Stimulated activated CD8-positive, alpha-beta memory T cell treated with anti-CD3 and anti-CD28 coated beads, Interleukin-2, amount 100 ng/mL, for 1 hour (primary cell): ENCODE results near the gene MAG.

Source experiments
- DNase-seq, 2 donors: peaks; one replicate each; pipeline ENCODE4 v3.0.0-alpha.2; 2020; ENCODE audit warnings: low read depth in 2 of 2

Gene MAG

GRCh38 chr19:35299523-35300338, 7.8 kb downstream of the MAG start:
- DNase-seq, result no peak

GRCh38 chr19:35300339-35300649, 8.3 kb downstream of the MAG start:
- DNase-seq, result no peak

- DNase-seq, result no peak
Measured at GRCh38 chr19:35301961-35302360, 10.0 kb downstream of the MAG start.

GRCh38 chr19:35302446-35302845, 10.5 kb downstream of the MAG start:
- no peak for DNase-seq

- no peak for DNase-seq
Measured at GRCh38 chr19:35303357-35303915, 11.5 kb downstream of the MAG start.

DNA sequence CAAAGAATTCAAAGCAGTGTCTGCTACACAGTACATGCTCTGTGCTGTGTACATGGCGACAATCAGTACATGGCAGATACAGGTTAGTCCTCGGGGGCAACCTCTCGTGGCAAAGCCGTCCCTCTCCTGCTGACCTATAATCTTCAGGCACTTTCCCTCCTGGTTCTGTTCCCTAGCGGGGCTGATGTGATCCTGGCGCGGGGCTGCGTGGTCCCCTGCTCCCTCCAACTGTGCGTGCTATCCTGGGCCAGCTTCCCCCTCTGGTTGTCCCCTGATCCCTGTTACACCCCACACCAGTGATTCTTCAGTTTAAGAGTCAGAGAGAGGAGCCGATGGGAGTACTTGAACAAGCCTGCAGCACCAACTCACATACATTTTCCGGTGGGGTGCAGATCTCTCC, 12.1 kb downstream of the MAG start:
- DNase-seq, result no peak

DNA sequence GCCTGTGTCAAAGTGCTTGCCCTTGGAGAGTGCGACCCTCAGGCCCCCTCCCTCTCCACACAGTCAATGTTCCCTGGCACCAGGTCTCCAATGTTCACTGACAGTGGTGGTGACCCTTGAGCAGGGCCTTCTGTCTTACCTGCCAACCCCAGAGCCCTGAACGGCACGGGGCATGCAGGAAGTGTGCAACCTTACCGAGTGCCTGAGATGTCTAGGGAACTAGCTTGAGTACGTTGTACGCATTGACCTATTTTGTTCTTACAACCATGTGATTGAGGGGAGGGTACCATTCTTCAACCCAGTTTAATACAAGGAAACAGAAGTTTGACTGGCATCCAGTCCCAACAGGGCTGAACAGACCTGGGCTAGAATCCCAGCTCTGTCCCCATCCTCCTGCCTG, 13.2 kb downstream of the MAG start:
- DNase-seq, result no peak

DNA sequence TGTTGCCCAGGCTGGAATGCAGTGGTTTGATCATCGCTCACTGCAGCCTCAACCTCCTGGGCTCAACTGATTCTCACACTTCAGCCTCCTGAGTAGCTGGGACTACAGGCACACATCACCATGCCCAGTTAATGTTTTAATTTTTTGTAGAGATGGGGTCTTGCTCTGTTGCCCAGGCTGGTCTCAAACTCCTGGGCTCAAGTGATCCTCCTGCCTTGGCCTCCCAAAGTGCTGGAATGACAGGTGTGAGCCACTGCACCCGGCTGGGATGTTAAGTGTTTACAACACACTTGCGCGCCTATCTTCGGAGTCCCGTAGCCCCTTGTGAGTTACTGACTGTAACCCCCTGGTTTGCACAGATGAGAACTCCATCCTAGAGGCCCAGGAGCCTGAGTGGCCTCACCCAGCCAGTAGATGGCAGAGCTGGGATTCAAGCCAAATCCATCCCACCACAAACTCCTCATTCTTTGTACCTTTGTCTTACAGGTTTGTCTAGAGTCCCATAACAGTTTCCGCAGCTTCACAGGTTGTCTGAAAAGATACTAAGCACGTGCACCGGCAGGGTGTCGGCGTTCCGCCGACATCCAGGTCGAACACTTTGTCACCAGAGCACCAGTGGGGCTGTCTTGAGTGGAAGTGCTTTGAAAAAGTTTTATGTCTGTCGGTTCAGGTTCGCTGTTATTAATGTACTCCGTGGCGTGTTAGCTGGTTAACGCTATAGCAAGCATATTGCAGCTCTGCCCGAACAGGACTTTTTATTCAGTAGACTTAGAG, 14.7 kb downstream of the MAG start:
- DNase-seq, result no peak

- no peak for DNase-seq
Measured at GRCh38 chr19:35307931-35308330, 16.0 kb downstream of the MAG start.

DNA sequence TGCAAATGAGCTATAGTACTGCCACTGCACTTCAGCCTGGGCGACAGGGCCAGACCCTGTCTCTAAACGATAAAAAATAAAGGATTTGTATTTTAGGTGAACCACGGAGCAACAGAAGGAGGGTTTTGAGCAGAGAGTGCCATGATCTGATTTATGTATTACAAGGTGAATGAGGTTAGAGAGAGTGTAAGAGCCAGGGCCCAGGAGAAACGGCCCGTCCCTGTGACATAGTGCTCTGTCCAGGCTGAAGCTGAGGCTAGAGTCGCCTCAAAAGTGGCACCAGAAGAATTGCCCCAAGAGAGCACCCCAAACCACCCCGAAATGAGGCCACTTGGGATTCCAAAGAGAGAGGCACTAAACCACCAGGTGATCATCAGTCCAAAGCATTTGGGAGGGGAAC, 16.9 kb downstream of the MAG start:
- no peak for DNase-seq

GRCh38 chr19:35309481-35310279, 17.7 kb downstream of the MAG start:
- no peak for DNase-seq

- no peak for DNase-seq
Measured at GRCh38 chr19:35310331-35310730, 18.4 kb downstream of the MAG start.

DNA sequence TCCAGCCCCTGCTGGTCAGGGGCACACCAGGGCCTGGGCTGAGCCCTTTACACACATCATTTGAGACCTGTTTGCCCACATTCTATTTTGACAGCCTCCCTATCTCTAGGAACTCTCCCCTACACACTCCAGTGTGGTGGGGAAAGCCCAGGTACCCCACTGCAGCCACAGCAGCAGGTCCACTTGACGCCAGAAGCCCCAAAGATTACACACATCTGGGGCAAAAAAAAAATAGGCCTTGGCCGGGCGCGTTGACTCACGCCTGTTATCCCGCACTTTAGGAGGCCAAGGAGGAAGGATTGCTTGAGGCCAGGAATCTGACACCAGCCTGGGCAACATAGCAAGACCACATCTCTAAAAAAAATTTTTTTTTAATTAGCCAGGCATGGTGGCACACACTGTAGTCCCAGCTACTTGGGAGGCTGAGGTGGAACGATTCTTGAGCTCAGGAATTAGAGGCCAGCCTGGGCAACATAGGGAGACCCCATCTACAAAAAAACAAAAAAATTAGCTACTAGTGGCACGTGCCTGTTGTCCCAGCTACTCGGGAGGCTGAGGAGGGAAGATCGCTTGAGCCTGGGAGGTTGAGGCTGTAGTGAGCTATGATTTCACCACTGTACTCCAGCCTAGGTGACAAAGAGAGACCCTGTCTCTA, 19.0 kb downstream of the MAG start:
- no peak for DNase-seq

- DNase-seq, result no peak
Measured at GRCh38 chr19:35311901-35312665, 20.1 kb downstream of the MAG start.

- DNase-seq, result no peak
Measured at GRCh38 chr19:35313587-35313986, 21.6 kb downstream of the MAG start.

DNA sequence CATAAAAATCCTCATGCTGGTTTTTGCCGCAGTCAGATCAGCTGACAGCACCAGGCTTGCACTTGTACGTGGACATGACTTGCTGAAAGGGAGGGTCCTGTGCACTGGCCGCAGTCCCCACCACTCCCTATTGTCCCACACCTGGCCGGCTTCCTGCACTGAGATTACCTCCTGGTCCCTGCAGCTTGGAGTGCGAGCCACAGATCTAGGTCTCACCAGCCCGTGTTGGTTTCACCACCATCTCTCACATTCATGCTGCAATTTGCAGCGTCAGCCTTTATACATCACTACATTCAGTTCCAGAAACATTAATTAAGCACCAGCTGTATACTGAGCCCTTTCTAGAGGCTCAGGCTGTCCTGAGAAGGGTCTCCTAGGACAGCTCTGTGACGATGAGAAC, 22.1 kb downstream of the MAG start:
- DNase-seq, result no peak

DNA sequence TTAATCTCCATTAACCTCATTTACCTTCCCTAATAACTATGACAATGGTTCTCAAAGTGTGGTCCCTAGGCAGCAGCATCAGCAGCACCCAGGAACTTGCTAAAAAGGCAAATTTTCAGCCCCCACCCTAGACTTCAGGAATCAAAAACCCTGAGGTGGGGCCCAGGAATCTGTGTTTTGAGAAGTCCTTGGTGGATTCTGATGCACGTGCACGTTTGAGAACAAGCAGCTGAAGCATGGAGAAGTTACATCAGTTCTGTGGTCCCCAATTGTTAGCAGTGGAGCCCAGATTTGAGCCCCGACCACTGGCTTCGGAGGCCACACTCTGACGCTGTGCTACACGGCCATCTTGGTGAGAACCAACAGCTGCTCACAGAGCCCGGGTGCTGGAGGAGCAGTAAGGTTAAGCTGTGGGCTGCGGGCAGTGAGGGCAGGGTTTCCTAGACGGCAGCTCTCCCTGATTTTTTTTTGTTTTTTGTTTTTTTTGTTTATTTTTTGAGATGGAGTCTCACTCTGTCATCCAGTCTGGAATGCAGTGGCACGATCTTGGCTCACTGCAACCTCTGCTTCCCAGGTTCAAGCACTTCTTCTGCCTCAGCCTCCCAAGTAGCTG, 23.0 kb downstream of the MAG start:
- DNase-seq, result no peak

- no peak for DNase-seq
Measured at GRCh38 chr19:35315883-35316282, 23.9 kb downstream of the MAG start.

- no peak for DNase-seq
Measured at GRCh38 chr19:35316560-35316959, 24.6 kb downstream of the MAG start.

- no peak for DNase-seq
Measured at GRCh38 chr19:35317464-35318043, 25.6 kb downstream of the MAG start.
